Spleen (tissue), 11 donors: ENCODE data around the gene TBC1D24. TPM values are rescaled to one million over a fixed set of nuclear protein-coding genes. Genes with fewer than 3 reads are reported as not detected.
A peak's percentile ranks its signal among the peaks of the same experiment; 100 is the strongest.

ENCODE experiments used
- DNase-seq: peaks from one replicate; pipeline ENCODE4 v3.0.0-alpha.2; 2020
- H3K27ac ChIP-seq, 8 donors: fragments of 200-600 bp; sonication (generic) in 7 of 8; 1 replicate in 4 of 8; 2 replicates in 4 of 8; pipeline versions ENCODE4 v1.5.0 to v1.8.0; 2016 to 2021; ENCODE audit warnings: inconsistent platforms in 4 of 8, mild to moderate bottlenecking in 4 of 8, moderate library complexity in 1 of 8
- H3K27me3 ChIP-seq, 7 donors: fragments of 200-600 bp; sonication (generic) in 6 of 7; replicated peaks in 1 of 7; 1 replicate in 4 of 7; 2 replicates in 3 of 7; pipeline versions ENCODE4 v1.5.0 to v1.8.0; 2016 to 2021; ENCODE audit warnings: inconsistent platforms in 3 of 7, mild to moderate bottlenecking in 1 of 7
- H3K36me3 ChIP-seq, 6 donors: fragments of 200-600 bp; sonication (generic) in 5 of 6; 1 replicate in 4 of 6; 2 replicates in 2 of 6; pipeline versions ENCODE4 v1.5.0 to v1.8.0; 2016 to 2021; ENCODE audit warnings: inconsistent platforms in 2 of 6
- H3K4me1 ChIP-seq, 6 donors: fragments of 200-600 bp; sonication (generic) in 5 of 6; 1 replicate in 3 of 6; 2 replicates in 3 of 6; pipeline versions ENCODE4 v1.5.0 to v1.8.0; 2016 to 2021; ENCODE audit warnings: inconsistent platforms in 3 of 6
- H3K4me3 ChIP-seq, 8 donors: fragments of 200-600 bp; sonication (generic) in 7 of 8; 1 replicate in 4 of 8; 2 replicates in 4 of 8; pipeline versions ENCODE4 v1.5.0 to v1.8.0; 2016 to 2021; ENCODE audit warnings: inconsistent platforms in 4 of 8, mild to moderate bottlenecking in 4 of 8, moderate library complexity in 2 of 8
- H3K9me3 ChIP-seq, 8 donors: fragments of 200-600 bp; sonication (generic) in 7 of 8; 1 replicate in 4 of 8; 2 replicates in 4 of 8; pipeline versions ENCODE4 v1.5.0 to v1.8.0; 2016 to 2021; ENCODE audit warnings: inconsistent platforms in 4 of 8
- CTCF ChIP-seq, 11 experiments: fragments of 200-600 bp in 7 of 11; fragments of 450-650 bp in 4 of 11; sonication (generic) in 4 of 11; IDR thresholded peaks in 8 of 11; conservative IDR thresholded peaks in 3 of 11; 1 replicate in 7 of 11; 2 replicates in 4 of 11; pipeline versions ENCODE4 v1.4.0 to v1.8.0; 2016 to 2021; ENCODE audit warnings: antibody characterized with exemption in 11 of 11, inconsistent platforms in 4 of 11, mild to moderate bottlenecking in 1 of 11
- POLR2A ChIP-seq, 3 donors: fragments of 450-650 bp; IDR thresholded peaks; one replicate each; pipeline ENCODE4 v1.5.1; 2017; ENCODE audit warnings: antibody characterized with exemption in 3 of 3, mild to moderate bottlenecking in 1 of 3
- POLR2AphosphoS5 ChIP-seq, 3 donors: sonication (generic); formaldehyde crosslinking; IDR thresholded peaks; one replicate each; pipeline ENCODE4 v1.5.1; 2017; ENCODE audit warnings: antibody characterized with exemption in 3 of 3
- WGBS, 5 donors: extraction: QIAGEN DNeasy Blood & Tissue Kit in 3 of 5; methylation state at CpG; one replicate each; pipeline versions ENCODE4 v1.1.5 to v1.1.7; 2013 to 2018; 5-methylcytosine and 5-hydroxymethylcytosine counted together
- intact Hi-C: fragments of 100-400 bp; cut with DNase I; formaldehyde crosslinking; loops from one replicate; pipeline ENCODE4 v1.15.0; 2023; ENCODE audit warnings: low total_unique reads
- polyA plus RNA-seq, 3 donors: library from polyadenylated mRNA; stranded (reverse); fragments of 200-250 nt; gene quantifications; one replicate each; pipeline ENCODE4 v1.2.1, GENCODE V29; 2013
- total RNA-seq, 7 donors: library from RNA; depleted of rRNA in 3 of 7; stranded (reverse); fragments of >200 nt in 3 of 7; fragmentation: NEBNext Ultra II Directional in 4 of 7; extraction: Animal tissue kit (Norgen Biotek cat#: 25700) in 4 of 7; gene quantifications; one replicate each; pipeline versions ENCODE4 v1.1.0 to v1.2.1, GENCODE V29; 2016 to 2021
- donor health status: healthy with polysubstance abuse.
- donor health status: DM: no; HTN: no; CAD: no; lungs with moderate emphysema.
- donor health status: DM: no; HTN: no; CAD: no.
- donor health status: Bipolar disorder and iron deficiency.
- donor health status: healthy.
- donor health status: DM: no; HTN: no; CAD: no.
- donor health status: DM: yes; HTN: yes; CAD: no.

The TBC1D24 gene
- total and polyA plus RNA-seq, 10 donors, result 2.2 to 15.3 (median 11.3) TPM

- Histone ChIP-seq H3K4me3 (peak within 1 kb of the TSS; percentile 77 to 97 (median 80)), H3K27me3 (no peaks in the 10 kb centered on the region), H3K27ac (peak within 1 kb of the TSS; percentile 97 to 100 (median 100)), H3K9me3 (no peaks in the 10 kb centered on the region), H3K36me3 (peaks cover 0 to 20% (median 0%) of the 10 kb centered on the region in 6 donors), H3K4me1 (peaks cover 44 to 90% (median 82%) of the 10 kb centered on the region in 6 donors)
- WGBS, 5 donors, result 0 to 3% (median 1%) methylated on average over 47 to 122 of the region's 122 CpGs
- peak; percentile 97 for DNase-seq
- TF ChIP-seq CTCF (IDR thresholded peaks at IDR 0.05 in 8 of 11, conservative IDR thresholded peaks at IDR 0.05 in 3 of 11) (no peak), POLR2A (IDR thresholded peaks at IDR 0.05) (peak; percentile 61 to 91 (median 87)), POLR2AphosphoS5 (IDR thresholded peaks at IDR 0.05) (peak; percentile 95 to 98 (median 95))
- intact Hi-C loops, result no loop called here
Observed at GRCh38 chr16:2513405-2514332, 38.7 kb downstream of the TBC1D24 start, which contains the start of gene ATP6V0C. ATP6V0C (plus strand) TSS chr16:2513952; CDS start chr16:2514104, 152 bp downstream.

GRCh38 chr16:2514333-2515179, 39.6 kb downstream of the TBC1D24 start:
- TF ChIP-seq CTCF (IDR thresholded peaks at IDR 0.05 in 8 of 11, conservative IDR thresholded peaks at IDR 0.05 in 3 of 11) (no peak), POLR2AphosphoS5 (IDR thresholded peaks at IDR 0.05) (peak in 1 of 3 donors; percentile 15)
- 0 to 1% (median 0%) methylated on average over 13 to 63 of the region's 63 CpGs for WGBS, 5 donors
- Histone ChIP-seq H3K27me3 (no peaks in the 10 kb centered on the region), H3K36me3 (peaks cover 0 to 29% (median 5%) of the 10 kb centered on the region in 6 donors), H3K4me3 (peak overlapping the region; percentile 77 to 97 (median 80)), H3K4me1 (peaks cover 53 to 90% (median 82%) of the 10 kb centered on the region in 6 donors), H3K27ac (peak overlapping the region; percentile 97 to 100 (median 100)), H3K9me3 (no peaks in the 10 kb centered on the region)
- intact Hi-C loops, result no loop called here
- DNase-seq, result peak; percentile 91

- H3K36me3 ChIP-seq, result peaks cover 0 to 33% (median 6%) of the 10 kb centered on the region in 6 donors
- WGBS, 5 donors, result 23 to 37% (median 28%) methylated on average over 11 to 14 of the region's 14 CpGs
- no peaks in the 10 kb centered on the region for H3K9me3 ChIP-seq
- intact Hi-C loops, result no loop called here
- TF ChIP-seq CTCF (IDR thresholded peaks at IDR 0.05 in 8 of 11, conservative IDR thresholded peaks at IDR 0.05 in 3 of 11) (no peak), POLR2AphosphoS5 (IDR thresholded peaks at IDR 0.05) (peak in 2 of 3 donors; percentile 35 to 43)
- DNase-seq, result peak; percentile 79
- peak overlapping the region; percentile 77 to 97 (median 80) for H3K4me3 ChIP-seq
- H3K4me1 ChIP-seq, result peaks cover 53 to 88% (median 80%) of the 10 kb centered on the region in 6 donors
- H3K27ac ChIP-seq, result peak overlapping the region; percentile 97 to 100 (median 100)
- H3K27me3 ChIP-seq, result no peaks in the 10 kb centered on the region
Observed at GRCh38 chr16:2515180-2515851, 40.4 kb downstream of the TBC1D24 start.
